HuH-7.5 (cell line): ENCODE results near the gene LETM1.

Experiments
- DNase-seq: peaks from one replicate; pipeline ENCODE4 v3.0.0; 2011; ENCODE audit warnings: low spot score

The LETM1 gene

DNA sequence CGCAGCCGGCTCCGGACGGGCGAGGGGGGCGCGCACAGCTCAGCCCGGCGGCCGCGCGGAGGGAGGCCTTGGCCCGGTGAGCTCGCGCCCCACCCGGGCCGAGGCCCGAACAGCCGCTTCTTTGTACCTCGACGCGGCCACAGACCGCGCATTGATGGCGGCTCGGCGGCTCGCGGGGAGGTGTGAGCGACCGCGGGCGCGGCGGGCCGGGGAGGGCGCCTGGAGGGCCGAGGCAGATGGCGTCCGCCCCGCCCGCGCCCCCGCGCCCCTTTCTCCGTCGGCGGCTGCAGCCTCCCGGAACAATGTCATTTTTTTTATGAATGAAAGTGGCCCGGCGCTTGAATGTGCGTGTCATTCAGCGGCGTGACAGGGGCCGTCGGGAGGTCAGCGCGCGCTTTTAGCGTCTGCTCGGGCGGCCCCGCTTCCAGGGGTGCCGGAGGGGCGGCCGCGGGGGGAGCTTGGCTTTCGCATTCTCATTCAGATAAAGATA, 61.1 kb downstream of the LETM1 start:
- DNase-seq: no peak

DNA sequence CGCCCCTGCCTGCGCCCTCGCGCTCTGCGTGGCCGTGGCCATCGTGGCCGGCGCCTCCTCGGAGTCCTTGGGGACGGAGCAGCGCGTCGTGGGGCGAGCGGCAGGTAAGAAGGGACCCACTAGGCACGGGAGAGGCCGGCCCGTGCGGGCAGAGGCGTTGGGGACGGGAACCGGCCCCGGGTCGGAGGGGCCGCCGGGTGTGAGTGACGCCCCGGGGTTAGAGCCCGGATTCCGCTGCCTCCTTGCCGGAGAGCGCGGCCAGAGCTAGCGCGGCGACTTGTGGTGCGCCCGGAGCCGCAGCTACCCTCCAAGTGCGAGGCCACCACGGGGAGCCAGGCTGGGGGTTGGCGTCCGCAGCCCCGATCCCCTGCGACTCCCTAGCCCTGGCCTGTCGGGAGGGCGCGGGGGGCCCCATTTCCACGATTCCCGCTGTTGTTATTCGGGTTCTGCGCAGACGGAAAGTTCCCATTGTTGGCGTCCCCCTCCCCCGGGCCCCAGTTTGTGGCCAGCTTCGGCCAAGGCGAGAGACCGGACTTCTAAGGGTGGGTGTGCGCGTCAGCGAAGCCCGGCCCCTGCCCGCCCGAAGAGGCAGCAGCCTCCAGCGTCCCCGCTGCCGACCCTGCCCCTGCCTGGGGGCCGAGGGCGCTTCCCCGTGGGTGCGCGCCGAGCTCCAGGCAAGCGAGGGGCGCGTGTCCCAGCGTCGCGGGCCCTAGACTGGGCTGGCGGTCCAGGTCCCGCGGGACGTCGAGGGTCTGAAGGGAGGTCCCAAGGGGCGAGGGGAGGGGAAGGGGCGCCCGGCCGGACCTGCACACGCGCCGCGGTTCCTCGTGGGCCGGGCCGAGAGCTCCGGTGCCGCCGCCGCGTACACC, 61.8 kb downstream of the LETM1 start:
- DNase-seq: no peak

DNA sequence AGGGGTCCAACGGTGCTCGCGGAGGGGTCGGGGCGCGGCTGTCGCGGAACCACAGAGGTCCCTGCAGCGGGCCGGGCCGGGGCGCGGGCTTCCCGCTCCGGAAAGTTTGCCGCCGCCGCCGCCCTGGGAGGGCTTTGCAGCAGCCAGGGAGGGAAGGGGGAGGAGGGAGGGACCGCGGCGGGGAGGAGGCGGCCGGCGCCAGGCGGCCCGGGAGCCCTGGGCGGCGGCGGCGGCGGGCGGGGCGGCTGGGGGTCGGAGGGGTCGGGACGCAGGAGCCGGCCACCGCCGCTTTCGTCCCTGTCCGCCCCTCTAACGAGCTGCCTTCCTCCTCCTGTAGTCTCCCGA, 62.5 kb downstream of the LETM1 start:
- no peak for DNase-seq

DNA sequence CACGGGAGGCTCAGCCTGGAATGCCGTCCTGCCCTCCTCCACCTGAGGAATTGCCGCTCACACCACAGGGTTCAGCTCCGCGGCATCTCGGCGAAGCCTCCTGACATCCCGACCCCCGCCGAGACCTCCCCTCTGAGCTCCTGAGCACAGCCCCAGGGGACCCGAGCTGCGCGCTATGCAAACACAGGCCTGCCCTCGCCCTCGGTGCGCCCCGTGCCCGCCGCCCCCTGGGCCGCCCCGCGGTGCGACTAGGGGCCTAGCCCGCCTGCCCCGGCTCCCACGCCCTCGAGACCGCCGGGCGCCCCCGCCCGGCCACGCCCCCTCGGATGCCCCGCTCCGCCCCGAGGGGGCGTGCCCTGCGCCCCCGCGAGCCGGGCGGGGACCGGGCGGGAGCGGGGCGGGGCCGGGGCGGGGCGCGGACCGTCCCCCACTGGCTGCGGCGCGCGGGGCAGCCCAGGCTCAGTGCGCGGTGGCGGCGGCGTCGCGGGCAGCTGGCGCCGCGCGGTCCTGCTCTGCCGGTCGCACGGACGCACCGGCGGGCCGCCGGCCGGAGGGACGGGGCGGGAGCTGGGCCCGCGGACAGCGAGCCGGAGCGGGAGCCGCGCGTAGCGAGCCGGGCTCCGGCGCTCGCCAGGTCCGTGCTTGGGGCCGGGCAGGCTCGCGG, 63.0 kb downstream of the LETM1 start, which contains the start of gene FGFR3:
Gene FGFR3, plus strand, starts transcription at position 462 of the 664 bp plus-strand sequence. CDS start 642 bp downstream, outside the sequence.
- peak; percentile 99 for DNase-seq

DNA sequence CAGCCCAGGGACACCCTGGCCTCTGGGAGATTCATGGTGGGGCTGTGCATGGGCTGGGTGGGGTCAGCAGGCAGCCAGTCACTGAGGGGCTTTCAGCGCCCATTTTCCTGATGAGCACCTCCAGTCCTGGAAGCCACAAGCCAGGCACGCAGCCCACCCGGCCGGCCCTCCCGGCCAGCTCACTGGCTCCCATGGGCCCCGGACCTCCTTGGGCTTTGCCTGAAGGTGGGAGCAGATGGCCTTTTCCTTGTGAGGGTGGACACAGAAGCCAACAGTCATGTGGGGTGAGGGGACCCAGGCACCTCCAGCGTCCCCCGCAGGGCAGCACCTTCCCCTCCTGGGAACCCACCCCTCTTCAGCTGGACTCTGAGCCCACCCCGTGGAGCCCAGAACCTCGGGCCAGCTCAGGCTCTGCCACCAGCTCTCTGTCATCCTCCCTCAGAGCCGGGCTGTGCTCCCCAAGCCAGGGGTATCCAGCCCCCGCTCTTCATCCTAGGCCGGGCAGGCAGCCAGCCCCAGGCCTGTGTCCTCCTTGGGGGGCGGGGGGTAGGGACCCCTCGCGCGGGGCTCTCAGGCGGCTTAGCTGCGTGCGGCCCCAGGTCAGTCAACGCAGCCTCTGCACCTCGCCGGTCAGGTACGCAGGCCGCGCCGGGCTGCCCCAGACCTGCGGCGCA, 63.7 kb downstream of the LETM1 start:
- no peak for DNase-seq

DNA sequence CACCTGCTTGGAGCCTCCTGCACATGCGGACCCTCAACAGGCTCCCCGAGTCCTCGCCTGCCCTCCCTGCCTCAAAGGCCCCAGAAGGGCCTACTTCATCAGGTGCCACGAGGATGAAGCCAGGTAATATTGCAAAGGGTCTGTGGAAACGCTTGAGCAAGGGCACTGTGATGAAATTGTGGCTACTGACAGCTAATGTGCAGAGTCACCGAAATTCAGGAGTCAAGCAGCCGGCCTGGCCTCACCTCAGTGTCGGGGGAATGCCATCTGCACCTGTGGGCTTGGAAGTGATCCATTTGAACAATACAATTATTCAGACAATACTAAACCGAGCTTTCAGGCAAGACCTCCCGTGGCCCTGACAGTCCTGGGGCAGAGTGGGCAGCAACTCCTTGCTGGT, 66.0 kb downstream of the LETM1 start:
- DNase-seq: no peak

DNA sequence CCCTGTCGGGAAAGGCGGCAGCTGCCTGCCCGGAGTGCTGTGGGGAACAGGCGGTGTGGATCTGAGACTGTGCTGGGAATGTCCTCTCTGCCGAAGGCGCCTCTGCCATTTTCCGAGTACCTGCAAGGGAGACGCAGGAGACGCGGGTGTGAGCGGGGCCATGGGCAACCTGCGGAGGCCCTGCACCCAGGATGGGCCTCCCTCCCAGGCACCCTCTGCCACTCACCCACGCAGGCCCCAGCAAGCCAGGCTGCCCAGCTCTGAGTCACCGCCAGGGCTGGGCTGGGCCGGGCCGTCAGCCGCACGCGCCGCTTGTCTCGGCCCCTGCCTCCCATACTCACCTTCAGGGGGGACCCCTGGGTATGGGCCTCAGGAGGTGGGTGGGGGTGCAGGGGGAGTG, 66.4 kb downstream of the LETM1 start:
- no peak for DNase-seq

DNA sequence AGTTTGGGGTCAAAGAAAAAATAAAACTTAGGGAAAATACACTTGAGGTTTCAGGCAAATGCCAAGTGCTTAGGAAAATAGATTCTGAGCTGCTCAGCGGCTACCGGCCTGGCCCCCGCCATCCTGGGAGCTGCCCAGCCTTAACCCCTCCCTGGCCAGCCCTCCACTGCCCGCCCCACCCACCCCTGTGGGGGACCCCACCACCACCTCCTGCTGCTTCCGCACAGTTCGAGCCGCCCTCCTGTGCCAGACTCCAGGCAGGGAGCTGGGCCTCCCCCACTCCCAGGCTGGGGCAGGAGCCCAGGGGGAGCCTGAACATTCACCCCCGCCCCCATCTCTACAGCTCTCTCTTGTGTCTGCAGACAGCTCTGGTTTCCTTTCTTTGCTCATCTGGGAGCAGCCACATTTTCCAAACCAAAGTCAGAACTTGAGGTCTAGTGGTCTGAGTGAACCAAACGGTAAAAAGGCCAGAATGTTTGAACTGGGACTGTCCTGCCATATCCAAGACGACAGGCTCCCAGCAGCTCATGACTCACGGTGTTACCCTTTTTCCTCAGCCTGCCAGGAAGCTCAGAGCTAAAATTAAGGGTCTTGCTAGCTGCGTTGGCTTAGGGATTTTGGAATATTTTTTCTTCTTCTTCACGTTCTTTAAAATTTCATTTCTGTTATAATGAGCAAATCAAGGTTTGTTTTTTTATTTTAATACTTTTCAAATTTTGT, 67.5 kb downstream of the LETM1 start:
- DNase-seq: no peak

DNA sequence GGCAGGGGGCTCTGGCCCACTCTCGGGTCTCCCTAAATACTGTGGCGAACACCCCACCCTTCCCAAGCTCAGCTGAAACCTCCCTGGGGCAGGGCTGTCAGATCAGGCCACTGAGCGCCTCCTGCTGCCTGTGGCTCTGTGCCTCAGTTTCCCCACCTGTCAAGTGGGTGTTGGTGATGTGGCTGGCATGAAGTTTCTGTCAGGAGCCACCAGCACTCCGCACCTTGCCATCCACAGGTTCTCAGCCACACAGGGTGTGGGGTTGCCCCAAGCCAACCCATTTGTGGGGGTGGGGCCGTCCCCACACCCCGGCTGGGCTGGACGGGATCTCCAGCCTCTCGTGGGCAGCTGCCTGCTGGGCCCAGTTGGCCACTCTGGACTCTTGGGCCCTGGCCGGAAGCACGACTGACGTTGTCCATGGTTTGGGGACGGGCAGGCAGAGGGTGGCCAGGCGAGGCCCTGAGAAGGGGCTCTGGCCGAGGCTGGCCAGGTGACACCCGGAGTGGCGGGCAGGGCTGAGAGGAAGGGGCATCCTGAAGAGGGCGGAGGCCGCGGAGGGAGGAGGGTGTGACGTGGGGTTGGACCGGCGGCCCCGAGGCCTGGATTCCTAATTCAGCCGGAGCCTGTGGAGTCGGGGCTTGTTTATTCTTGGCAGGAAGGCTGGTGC, 68.4 kb downstream of the LETM1 start:
- no peak for DNase-seq

DNA sequence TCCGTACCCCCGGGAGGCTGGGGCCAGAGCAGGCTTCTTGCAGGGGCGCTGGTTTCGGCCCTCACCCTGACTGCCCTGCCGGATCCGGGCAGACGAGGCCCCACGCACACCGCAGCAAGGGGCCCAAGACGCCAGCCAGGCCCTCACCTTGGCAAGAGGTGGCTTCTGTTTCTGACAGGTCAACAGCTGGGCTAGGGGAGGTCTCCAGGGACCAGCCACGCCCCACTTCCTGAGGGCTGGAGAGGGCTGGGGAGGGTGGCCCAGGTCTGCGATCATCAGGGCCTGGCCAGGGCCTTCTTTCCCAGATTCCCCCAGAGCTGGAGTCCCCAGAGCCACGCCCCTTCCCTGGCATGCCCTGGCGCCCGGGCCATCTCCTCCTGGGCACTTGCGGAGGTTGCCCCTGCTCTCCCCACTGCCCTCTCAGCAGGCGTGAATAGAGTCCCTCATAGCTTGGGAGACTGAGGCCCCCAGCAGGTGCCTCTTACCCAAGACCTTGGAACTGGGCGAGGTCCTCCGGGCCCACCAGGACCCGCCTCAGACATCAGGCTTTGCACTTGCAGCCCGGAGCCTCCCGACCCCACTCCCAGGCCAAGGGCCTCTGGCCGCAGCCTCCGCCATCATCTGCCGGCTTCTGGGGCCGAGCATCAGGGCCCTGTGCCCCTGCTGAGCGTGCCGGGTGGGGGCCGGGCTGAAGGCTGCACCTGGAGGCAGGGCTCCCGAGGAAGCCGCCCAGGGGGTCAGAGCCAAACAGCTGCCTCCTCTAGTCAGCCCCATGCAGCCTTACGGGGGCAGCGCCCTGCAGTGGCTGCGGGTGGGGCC, 69.2 kb downstream of the LETM1 start:
- no peak for DNase-seq

DNA sequence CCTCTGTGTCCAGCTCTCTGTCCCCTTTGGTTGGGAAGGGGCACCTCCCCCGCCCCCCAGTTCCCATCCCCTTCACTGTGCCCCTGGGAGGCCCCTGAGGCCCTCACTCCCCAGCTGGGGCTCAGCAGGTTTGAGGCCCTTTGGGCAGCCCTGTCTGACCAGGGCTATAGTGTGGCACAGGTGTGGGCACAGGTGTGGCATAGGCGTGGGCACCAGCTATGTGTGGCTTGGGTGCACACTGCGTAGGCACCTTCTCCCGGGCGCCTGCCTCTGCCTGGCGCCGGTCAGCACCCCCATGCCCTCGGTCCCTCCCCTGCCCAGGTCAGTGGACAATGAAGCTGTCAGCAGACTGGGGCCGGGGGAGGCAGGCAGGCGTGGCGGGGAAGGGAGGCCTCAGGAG, 70.4 kb downstream of the LETM1 start:
- DNase-seq: no peak

DNA sequence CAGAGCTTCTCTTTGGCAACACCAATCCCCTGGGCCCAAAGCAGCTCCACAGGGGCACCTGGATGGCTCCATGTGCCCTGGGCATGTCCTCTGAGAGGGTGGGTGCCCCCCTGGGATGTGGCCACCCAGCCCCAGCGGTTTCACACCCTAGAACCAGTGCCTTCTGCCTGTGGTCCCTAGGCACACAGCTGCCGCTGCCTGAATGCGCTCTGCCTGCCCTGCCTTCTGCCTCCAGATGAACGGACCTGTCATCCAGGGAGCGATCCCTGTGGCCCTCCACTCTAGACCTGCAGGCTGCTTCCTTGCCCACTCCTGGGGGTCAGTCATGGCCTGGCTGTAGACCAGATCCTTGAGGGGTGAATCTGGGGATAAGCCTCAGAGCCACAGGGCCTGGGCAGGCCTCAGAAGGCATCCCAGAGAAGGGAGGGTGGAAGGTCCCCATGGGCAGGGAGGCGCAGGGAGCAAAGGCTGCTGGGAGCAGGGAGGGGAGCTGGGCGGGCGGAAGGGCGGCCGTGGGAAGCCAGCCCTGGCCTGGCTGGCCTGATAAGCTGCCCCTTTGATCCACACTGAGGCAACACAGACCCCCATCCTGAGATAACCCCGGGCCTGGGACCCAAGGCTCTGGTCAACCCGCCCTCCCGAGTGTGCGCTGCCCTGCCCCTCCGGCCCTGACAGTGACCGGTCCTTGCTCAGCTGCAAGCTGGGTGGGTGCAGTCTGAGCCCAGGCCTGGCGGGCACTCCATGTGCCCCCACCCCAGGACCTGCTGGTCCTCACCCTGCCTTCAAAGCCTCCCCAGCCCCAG, 71.0 kb downstream of the LETM1 start:
- no peak for DNase-seq

DNA sequence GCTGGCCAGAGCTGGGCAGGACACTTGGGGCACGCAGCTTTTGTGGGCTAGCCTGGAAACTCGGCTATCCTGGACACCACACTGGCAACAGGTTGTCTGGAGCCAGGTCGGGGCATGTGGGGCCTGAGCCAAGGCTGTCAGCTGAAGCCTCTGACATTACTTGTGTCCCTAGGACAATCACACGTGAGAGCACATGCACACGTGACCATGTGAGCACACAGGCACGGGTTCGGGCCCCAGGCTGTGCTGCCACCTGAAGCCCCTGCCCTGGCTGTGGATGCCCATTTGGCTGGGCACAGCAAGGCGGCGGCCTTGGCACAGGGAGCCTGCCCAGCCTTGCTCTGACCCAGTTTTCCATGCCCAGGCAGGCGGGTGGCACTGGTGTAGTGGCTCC, 71.6 kb downstream of the LETM1 start:
- no peak for DNase-seq

DNA sequence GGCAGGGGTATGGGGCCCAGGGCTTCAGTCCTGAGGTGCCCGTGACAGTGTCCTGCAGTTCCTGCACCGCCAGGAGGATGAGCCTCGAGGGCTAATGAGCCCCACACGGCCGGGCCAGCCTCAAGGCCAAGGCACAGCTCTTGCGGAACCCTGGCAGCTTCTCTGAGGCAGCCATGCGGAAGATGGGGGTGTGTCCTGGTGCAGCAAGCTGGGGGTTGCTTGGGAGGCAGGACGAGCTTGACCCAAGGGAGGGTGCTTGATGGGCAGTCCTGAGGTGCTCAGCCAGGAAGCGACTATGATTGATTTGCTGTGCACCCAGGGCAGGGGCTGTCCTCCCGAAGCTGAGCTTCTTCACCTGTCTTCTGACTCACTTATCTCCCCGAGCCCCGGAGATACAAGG, 72.0 kb downstream of the LETM1 start:
- DNase-seq: no peak

DNA sequence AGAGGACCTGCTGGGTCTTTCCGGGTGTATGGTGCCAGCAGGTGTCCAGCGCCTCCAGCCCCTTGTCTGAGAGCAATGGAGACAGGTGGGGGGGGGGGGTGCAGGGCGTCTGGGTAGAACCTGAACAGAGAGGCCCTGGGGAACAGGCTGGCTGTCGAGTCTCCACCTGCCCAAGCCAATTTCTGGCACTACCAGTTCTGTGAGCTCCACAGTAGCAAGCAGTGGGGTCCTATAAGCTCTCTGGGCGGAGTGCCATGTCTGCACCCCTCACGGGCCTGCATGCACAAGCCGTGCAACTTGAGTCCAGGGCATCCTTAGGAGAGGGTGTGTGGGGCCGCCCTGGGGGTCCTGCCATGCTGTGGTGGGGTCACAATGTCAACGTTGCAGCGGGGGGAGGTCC, 72.9 kb downstream of the LETM1 start:
- no peak for DNase-seq

DNA sequence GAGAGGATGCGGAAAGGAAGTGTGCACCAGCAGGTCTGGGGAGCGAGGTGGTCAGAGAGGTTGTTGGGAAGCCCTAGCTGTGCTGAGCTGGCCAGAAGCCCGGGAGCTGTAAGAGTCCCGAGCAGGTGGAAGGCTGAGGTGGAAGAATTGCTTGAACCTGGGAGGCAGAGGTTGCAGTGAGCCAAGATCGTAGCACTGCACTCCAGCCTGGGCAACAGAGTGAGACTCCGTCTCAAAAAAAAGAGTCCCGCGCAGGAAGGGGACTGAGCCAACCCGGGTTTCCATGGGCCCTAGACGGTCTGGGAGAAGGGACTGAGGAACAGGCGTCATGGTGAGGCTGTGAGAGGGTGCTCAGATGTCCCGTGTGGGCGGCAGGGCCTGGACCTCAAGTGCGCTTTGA, 75.5 kb downstream of the LETM1 start:
- no peak for DNase-seq

DNA sequence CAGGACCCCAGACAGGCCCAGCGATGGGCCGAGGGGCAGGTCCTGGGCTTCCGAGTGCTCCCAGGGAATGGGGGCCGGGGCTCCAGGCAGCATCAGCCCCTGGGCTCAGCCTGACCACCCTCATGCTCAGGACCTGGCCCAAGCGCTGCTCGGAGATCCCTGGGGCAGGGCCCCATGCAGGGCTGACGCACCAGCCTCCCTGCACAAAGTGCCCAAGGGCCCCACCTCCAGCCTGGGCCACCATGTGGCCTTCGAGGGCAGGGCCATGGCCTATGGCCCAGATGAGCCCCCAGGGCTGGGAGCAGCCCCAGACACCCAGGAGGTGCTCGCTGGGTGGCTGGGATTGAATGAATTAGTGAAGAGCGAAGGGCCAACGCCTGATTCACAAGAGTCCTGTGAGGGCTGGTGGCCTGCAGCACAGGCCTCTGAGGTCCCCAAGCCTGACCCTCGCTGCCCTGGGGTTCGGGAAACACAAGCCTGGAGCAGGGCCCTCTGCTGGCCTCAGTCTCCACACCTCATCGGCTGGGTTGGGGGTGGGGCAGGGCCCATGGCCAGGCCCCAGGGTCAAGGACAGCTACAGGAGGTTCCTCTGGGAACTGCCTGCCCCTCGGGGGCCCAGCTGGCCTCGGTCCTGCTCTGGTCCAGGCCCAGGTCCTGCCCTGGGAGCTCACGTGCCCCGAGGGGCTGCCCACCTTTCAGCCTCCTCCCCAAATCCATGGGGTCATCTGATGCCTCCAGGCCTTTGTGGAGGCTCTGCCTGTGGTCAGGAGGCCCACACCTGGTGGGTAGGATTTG, 76.2 kb downstream of the LETM1 start:
- DNase-seq: no peak

DNA sequence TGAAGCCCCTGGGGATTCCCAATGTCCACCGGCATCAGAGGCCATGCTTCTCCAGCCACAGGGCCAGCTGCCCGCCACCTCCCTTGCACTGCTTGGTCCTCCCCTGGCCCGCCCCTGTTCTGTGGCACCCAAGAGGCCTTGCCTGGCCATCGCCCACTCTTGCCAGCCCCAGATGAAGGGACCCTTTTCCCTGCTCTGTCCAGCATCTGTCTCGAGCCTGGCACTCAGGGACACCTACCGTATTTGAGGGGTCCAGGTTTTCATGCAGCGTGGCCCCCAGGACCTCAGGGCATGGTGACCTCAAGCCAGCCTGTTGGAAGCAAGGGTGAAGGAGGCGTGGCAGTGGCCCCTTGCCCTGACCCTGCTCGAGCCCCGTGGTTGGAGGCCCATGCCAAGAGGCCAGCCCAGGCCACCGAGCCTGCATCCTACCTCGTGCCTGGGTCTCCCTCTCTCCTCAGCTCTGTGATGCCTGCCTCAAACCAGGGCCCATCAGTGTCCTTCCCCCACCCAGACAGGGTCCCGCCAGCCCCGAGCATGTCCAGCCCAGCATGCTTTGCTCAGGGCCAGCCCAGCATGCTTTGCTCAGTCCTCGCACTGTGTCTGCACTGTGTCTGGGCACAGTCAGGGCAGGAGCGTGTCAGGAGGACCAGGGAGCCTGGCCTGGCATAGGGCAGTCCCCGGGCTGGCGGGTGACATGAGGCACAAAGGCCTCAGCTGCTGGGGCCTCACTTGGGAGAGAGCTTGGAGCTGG, 77.1 kb downstream of the LETM1 start:
- no peak for DNase-seq
